Activated B cell treated with CpG ODN at 0.5 μM for 24 hours (primary cell): ENCODE data around the gene FBXO7. TPM values are rescaled to one million over a fixed set of nuclear protein-coding genes. Genes with fewer than 3 reads are reported as not detected.

Source experiments
- ATAC-seq: fragments of 200-7000 bp; cut with Tn5 transposase; one replicate; pipeline ENCODE4 v1.10.0; 2021; ENCODE audit warnings: low read depth, mild to moderate bottlenecking, moderate library complexity
- CTCF ChIA-PET: fragments of 350-600 bp; sonication (Branson Sonifier 250); formaldehyde crosslinking; loops from one replicate; lab custom pipeline; 2021; ENCODE audit warnings: antibody characterized with exemption; lab: Charles Lee
- POLR2A ChIA-PET: fragments of 350-600 bp; sonication (Branson Sonifier 250); formaldehyde crosslinking; loops from one replicate; lab custom pipeline; 2021; ENCODE audit warnings: antibody characterized with exemption; lab: Charles Lee
- DNase-seq: peaks from one replicate; pipeline ENCODE4 v3.0.0; 2022
- H3K27ac Mint-ChIP-seq: one replicate; pipeline ENCODE4 v1.8.0; 2020; ENCODE audit warnings: mixed read lengths
- H3K27me3 Mint-ChIP-seq: one replicate; pipeline ENCODE4 v1.8.0; 2021; ENCODE audit warnings: mixed read lengths
- H3K36me3 Mint-ChIP-seq: one replicate; pipeline ENCODE4 v1.8.0; 2021; ENCODE audit warnings: low read depth, mixed read lengths
- H3K4me1 Mint-ChIP-seq: one replicate; pipeline ENCODE4 v1.8.0; 2021; ENCODE audit warnings: mixed read lengths
- H3K4me3 Mint-ChIP-seq: one replicate; pipeline ENCODE4 v1.8.0; 2020; ENCODE audit warnings: mild to moderate bottlenecking, mixed read lengths
- H3K9me3 Mint-ChIP-seq: one replicate; pipeline ENCODE4 v1.8.0; 2020; ENCODE audit warnings: mixed read lengths
- CTCF ChIP-seq: fragments of 200-600 bp; IDR thresholded peaks from one replicate; pipeline ENCODE4 v1.8.0; 2022; ENCODE audit warnings: antibody characterized with exemption, mild to moderate bottlenecking
- intact Hi-C: fragments of 100-400 bp; cut with micrococcal nuclease; formaldehyde crosslinking; loops from one replicate; pipeline ENCODE4 v1.15.1; 2024
- total RNA-seq: library from RNA; stranded (reverse); gene quantifications from 2 replicates; pipeline ENCODE4 v1.2.3, GENCODE V29; 2022

FBXO7 gene
- total RNA-seq, 1 donor from 2014 or later = 97.2 TPM

- Mint-ChIP-seq H3K4me3 (no peak overlapping the region), H3K4me1 (no peaks in the 10 kb centered on the region), H3K9me3 (no peaks in the 10 kb centered on the region), H3K27ac (no peak overlapping the region), H3K27me3 (peaks cover 5% of the 10 kb centered on the region), H3K36me3 (no peaks in the 10 kb centered on the region)
- ATAC-seq = no peak
- ChIA-PET CTCF (no interaction called here), POLR2A (no interaction called here)
- intact Hi-C loops = no loop called here
- no peak for TF ChIP-seq CTCF
- DNase-seq = no peak
Measured at GRCh38 chr22:32546935-32547334, 72.3 kb downstream of the FBXO7 start.

GRCh38 chr22:32548039-32548438 lies 73.4 kb downstream of the FBXO7 start:
- H3K4me3 Mint-ChIP-seq = no peak overlapping the region
- H3K9me3 Mint-ChIP-seq = no peaks in the 10 kb centered on the region

More at GRCh38 chr22:32548039-32548438, 73.4 kb downstream of the FBXO7 start:
- Mint-ChIP-seq H3K27me3 (peaks cover 4% of the 10 kb centered on the region), H3K4me1 (no peaks in the 10 kb centered on the region), H3K36me3 (no peaks in the 10 kb centered on the region), H3K27ac (no peak overlapping the region)
- ChIA-PET CTCF (no interaction called here), POLR2A (no interaction called here)
- DNase-seq = no peak
- ATAC-seq = no peak
- intact Hi-C loops = no loop called here
- TF ChIP-seq CTCF = no peak

Other genes with a start within 250 kb of the FBXO7 start
- gene SLC5A4, start 219.5 kb upstream of the FBXO7 start, total RNA-seq = not detected in 2 replicates
- gene RFPL3, start 116.9 kb upstream of the FBXO7 start, total RNA-seq = not detected in 2 replicates
- gene RTCB, start 62.6 kb upstream of the FBXO7 start, total RNA-seq = 112 and 119 TPM in 2 replicates
- gene BPIFC, start 10.4 kb upstream of the FBXO7 start, total RNA-seq = not detected in 2 replicates